H9 (cell line): ENCODE measurements around the gene RAB35. TPM values are rescaled to one million over a fixed set of nuclear protein-coding genes. Genes with fewer than 3 reads are reported as not detected.

Source experiments
- DNase-seq: peaks from one replicate; pipeline ENCODE4 v3.0.0-alpha.2; 2017
- H2AFZ ChIP-seq: one replicate; pipeline ENCODE4 v1.6.1; 2013; ENCODE audit warnings: mild to moderate bottlenecking, low read length, control low read depth, moderate library complexity
- H2AK5ac ChIP-seq: 2 replicates; pipeline ENCODE4 v1.6.1; 2013; ENCODE audit warnings: low read length, control low read depth, mixed read lengths; ENCODE audit not compliant: insufficient read length
- H2BK120ac ChIP-seq: one replicate; pipeline ENCODE4 v1.6.1; 2013; ENCODE audit warnings: low read depth, mild to moderate bottlenecking, low read length, control low read depth, inconsistent platforms; ENCODE audit not compliant: poor library complexity, severe bottlenecking
- H2BK12ac ChIP-seq: 2 replicates; pipeline ENCODE4 v1.6.1; 2013; ENCODE audit warnings: low read length, control low read depth, mixed read lengths, low read depth; ENCODE audit not compliant: insufficient read length
- H2BK15ac ChIP-seq: 2 replicates; pipeline ENCODE4 v1.6.1; 2013; ENCODE audit warnings: low read depth, low read length, control low read depth
- H2BK20ac ChIP-seq: one replicate; pipeline ENCODE4 v1.6.1; 2013; ENCODE audit warnings: low read depth, mild to moderate bottlenecking, low read length, control low read depth, inconsistent platforms; ENCODE audit not compliant: poor library complexity, severe bottlenecking
- H2BK5ac ChIP-seq: 2 replicates; pipeline ENCODE4 v1.6.1; 2013; ENCODE audit warnings: low read length, control low read depth, mixed read lengths; ENCODE audit not compliant: insufficient read length
- H3K14ac ChIP-seq: 2 replicates; pipeline ENCODE4 v1.6.1; 2013; ENCODE audit warnings: low read length, control low read depth; ENCODE audit not compliant: insufficient read depth
- H3K18ac ChIP-seq: 2 replicates; pipeline ENCODE4 v1.6.1; 2013; ENCODE audit warnings: low read depth, mild to moderate bottlenecking, mixed read lengths, low read length, control low read depth; ENCODE audit not compliant: insufficient read length
- H3K23ac ChIP-seq: 2 replicates; pipeline ENCODE4 v1.6.1; 2013; ENCODE audit warnings: low read length, control low read depth, mixed read lengths, low read depth; ENCODE audit not compliant: insufficient read length
- H3K23me2 ChIP-seq: 2 replicates; pipeline ENCODE4 v1.6.1; 2013; ENCODE audit warnings: low read depth, mild to moderate bottlenecking, mixed read lengths, low read length, control low read depth; ENCODE audit not compliant: insufficient read length, poor library complexity, severe bottlenecking
- H3K27ac ChIP-seq: 2 replicates; pipeline ENCODE4 v1.5.1; 2013; ENCODE audit warnings: low read length, control low read depth, mixed read lengths, low read depth; ENCODE audit not compliant: insufficient read length
- H3K27me3 ChIP-seq: 2 replicates; pipeline ENCODE4 v1.6.1; 2013; ENCODE audit warnings: low read length, control low read depth, inconsistent platforms; ENCODE audit not compliant: insufficient read depth
- H3K4ac ChIP-seq: 2 replicates; pipeline ENCODE4 v1.6.1; 2013; ENCODE audit warnings: low read depth, mild to moderate bottlenecking, control low read depth, inconsistent platforms, low read length, moderate library complexity
- H3K4me1 ChIP-seq: 2 replicates; pipeline ENCODE4 v1.6.1; 2013; ENCODE audit warnings: low read length, control low read depth, inconsistent platforms; ENCODE audit not compliant: insufficient read depth
- H3K4me2 ChIP-seq: 2 replicates; pipeline ENCODE4 v1.6.1; 2013; ENCODE audit warnings: low read length, control low read depth, mixed read lengths; ENCODE audit not compliant: insufficient read length, insufficient read depth
- H3K56ac ChIP-seq: 2 replicates; pipeline ENCODE4 v1.6.1; 2013; ENCODE audit warnings: low read depth, mild to moderate bottlenecking, mixed read lengths, low read length, control low read depth; ENCODE audit not compliant: insufficient read length
- H3K79me1 ChIP-seq: 2 replicates; pipeline ENCODE4 v1.6.1; 2013; ENCODE audit warnings: low read depth, mild to moderate bottlenecking, moderate library complexity, low read length, control low read depth, inconsistent platforms; ENCODE audit not compliant: insufficient read depth, poor library complexity, severe bottlenecking
- H3K79me2 ChIP-seq: 2 replicates; pipeline ENCODE4 v1.6.1; 2013; ENCODE audit warnings: low read length, control low read depth, inconsistent platforms; ENCODE audit not compliant: insufficient read depth
- H3K9ac ChIP-seq: 2 replicates; pipeline ENCODE4 v1.6.1; 2013; ENCODE audit warnings: low read length, control low read depth, mixed read lengths; ENCODE audit not compliant: insufficient read length; ENCODE audit errors: extremely low read depth
- H3K9me3 ChIP-seq: one replicate; pipeline ENCODE4 v1.6.1; 2013; ENCODE audit warnings: low read depth, low read length, inconsistent platforms; ENCODE audit not compliant: control insufficient read depth
- H3T11ph ChIP-seq: one replicate; pipeline ENCODE4 v1.6.1; 2013; ENCODE audit warnings: mild to moderate bottlenecking, low read length, control low read depth, inconsistent platforms
- H4K20me1 ChIP-seq: one replicate; pipeline ENCODE4 v1.6.1; 2013; ENCODE audit not compliant: control insufficient read depth, insufficient read length, insufficient read depth
- H4K5ac ChIP-seq: 2 replicates; pipeline ENCODE4 v1.6.1; 2013; ENCODE audit warnings: low read depth, mild to moderate bottlenecking, mixed read lengths, low read length, control low read depth; ENCODE audit not compliant: insufficient read length
- H4K8ac ChIP-seq: replicated peaks from 2 replicates; pipeline ENCODE4 v1.6.1; 2013; ENCODE audit warnings: low read length, control low read depth, mixed read lengths, low read depth; ENCODE audit not compliant: insufficient read length
- H4K91ac ChIP-seq: 2 replicates; pipeline ENCODE4 v1.6.1; 2013; ENCODE audit warnings: low read depth, mild to moderate bottlenecking, moderate library complexity, mixed read lengths, low read length, control low read depth; ENCODE audit not compliant: insufficient read length
- H3K27ac Mint-ChIP-seq, 3 experiments: 2 replicates in 2 of 3; 3 replicates in 1 of 3; pipeline ENCODE4 v1.8.0; 2020 to 2021; ENCODE audit warnings: mixed read lengths in 3 of 3, mild to moderate bottlenecking in 1 of 3, moderate library complexity in 1 of 3
- H3K27me3 Mint-ChIP-seq: 2 replicates; pipeline ENCODE4 v1.8.0; 2021; ENCODE audit warnings: low read depth, mild to moderate bottlenecking, moderate library complexity, mixed read lengths
- H3K36me3 Mint-ChIP-seq, 3 experiments: 2 replicates in 2 of 3; 3 replicates in 1 of 3; pipeline ENCODE4 v1.8.0; 2020 to 2021; ENCODE audit warnings: low read depth in 3 of 3, mixed read lengths in 3 of 3; ENCODE audit not compliant: insufficient read depth in 1 of 3
- H3K4me1 Mint-ChIP-seq, 2 experiments: 2 replicates each; pipeline ENCODE4 v1.8.0; 2020; ENCODE audit warnings: mixed read lengths in 2 of 2
- H3K4me3 Mint-ChIP-seq, 2 experiments: 2 replicates in 1 of 2; 3 replicates in 1 of 2; pipeline ENCODE4 v1.8.0; 2020 to 2021; ENCODE audit warnings: mild to moderate bottlenecking in 2 of 2, mixed read lengths in 2 of 2, moderate library complexity in 1 of 2
- H3K9me3 Mint-ChIP-seq, 2 experiments: 2 replicates in 1 of 2; 3 replicates in 1 of 2; pipeline ENCODE4 v1.8.0; 2020; ENCODE audit warnings: mild to moderate bottlenecking in 2 of 2, mixed read lengths in 2 of 2, moderate library complexity in 1 of 2
- CTCF ChIP-seq: fragments of 200-600 bp; sonication (generic); conservative IDR thresholded peaks from 3 replicates; pipeline ENCODE4 v1.8.0; 2021; ENCODE audit warnings: antibody characterized with exemption, mild to moderate bottlenecking
- WGBS: extraction: QIAGEN DNeasy Blood & Tissue Kit; methylation state at CpG from one replicate; pipeline ENCODE4 v1.1.7; 2013; ENCODE audit warnings: missing lambda C conversion rate, low lambda C conversion rate, mixed read lengths; ENCODE audit not compliant: insufficient read length; ENCODE audit errors: extremely low coverage; 5-methylcytosine and 5-hydroxymethylcytosine counted together
- total RNA-seq: library from RNA; stranded (reverse); gene quantifications from 2 replicates; pipeline ENCODE4 v1.2.1, GENCODE V29; 2021

Gene RAB35
- total RNA-seq, 1 experiment from 2014 or later, result 60.0 TPM

- Histone ChIP-seq H3K79me1 (no peaks in the 10 kb centered on the region), H3K27ac (no peak overlapping the region), H3K23ac (no peak overlapping the region), H3K27me3 (no peaks in the 10 kb centered on the region), H4K5ac (no peak overlapping the region), H2BK5ac (no peak overlapping the region), H2AFZ (no peak overlapping the region), H3K4me2 (no peak overlapping the region), H4K8ac (no peak overlapping the region), H3T11ph (no peak overlapping the region), H4K91ac (no peak overlapping the region), H2BK15ac (no peak overlapping the region), H3K18ac (no peak overlapping the region), H3K23me2 (no peaks in the 10 kb centered on the region), H2BK120ac (no peak overlapping the region), H3K4ac (no peak overlapping the region), H3K14ac (no peak overlapping the region), H3K4me1 (no peaks in the 10 kb centered on the region), H3K9ac (no peak overlapping the region), H2AK5ac (no peak overlapping the region), H3K9me3 (no peaks in the 10 kb centered on the region), H2BK20ac (no peak overlapping the region), H2BK12ac (no peak overlapping the region), H3K79me2 (no peaks in the 10 kb centered on the region), H3K56ac (no peak overlapping the region), H4K20me1 (no peaks in the 10 kb centered on the region)
- WGBS, result no CpG with 5 or more reads among the region's 6 CpGs
- Mint-ChIP-seq H3K4me1 (no peaks in the 10 kb centered on the region), H3K9me3 (no peaks in the 10 kb centered on the region), H3K36me3 (peaks cover 59 to 98% (median 94%) of the 10 kb centered on the region in 3 experiments; a peak in 6 of 7 replicates), H3K4me3 (no peak overlapping the region), H3K27ac (no peak overlapping the region), H3K27me3 (no peaks in the 10 kb centered on the region)
- DNase-seq, result no peak
- no peak for TF ChIP-seq CTCF
Observed at GRCh38 chr12:120132863-120133385, 16.4 kb upstream of the RAB35 start.
